CD4-positive, CD25-positive, alpha-beta regulatory T cell (primary cell): ENCODE measurements around the gene TMPRSS11F. TPM values are rescaled to one million over a fixed set of nuclear protein-coding genes. Genes with fewer than 3 reads are reported as not detected.
"Not testable (repeated sequence)": the region's sequence is repeated elsewhere in the genome, so short reads cannot be mapped to it uniquely, and the experiment has no call there.

ENCODE experiments used
- ATAC-seq, 2 donors: fragments of 150-1000 bp; cut with Tn5 transposase; one replicate each; pipeline ENCODE4 v1.10.0; 2021; ENCODE audit warnings: low read depth in 2 of 2, moderate number of reproducible peaks in 2 of 2, moderate library complexity in 1 of 2
- DNase-seq, 3 donors: peaks; one replicate each; pipeline versions ENCODE4 v3.0.0 to v3.0.0-alpha.2; 2012 to 2022; ENCODE audit warnings: mixed read lengths in 1 of 3
- H3K27ac ChIP-seq: one replicate; pipeline ENCODE4 v1.7.0; 2013; ENCODE audit warnings: mild to moderate bottlenecking, low read length; ENCODE audit not compliant: insufficient read depth, poor library complexity, severe bottlenecking
- H3K27me3 ChIP-seq: one replicate; pipeline ENCODE4 v1.7.0; 2013; ENCODE audit warnings: low read length; ENCODE audit not compliant: control insufficient read depth, insufficient read depth
- H3K36me3 ChIP-seq: one replicate; pipeline ENCODE4 v1.7.0; 2013; ENCODE audit warnings: mild to moderate bottlenecking, low read length, moderate library complexity; ENCODE audit not compliant: control insufficient read depth, insufficient read depth
- H3K4me1 ChIP-seq: 2 replicates; pipeline ENCODE4 v1.7.0; 2013; ENCODE audit warnings: mild to moderate bottlenecking, low read length; ENCODE audit not compliant: insufficient read depth, control insufficient read depth, poor library complexity, severe bottlenecking
- H3K4me3 ChIP-seq: one replicate; pipeline ENCODE4 v1.7.0; 2013; ENCODE audit warnings: low read depth, mild to moderate bottlenecking, low read length, moderate library complexity
- H3K9me3 ChIP-seq, 2 experiments: 1 replicate in 1 of 2; 2 replicates in 1 of 2; pipeline ENCODE4 v1.7.0; 2013; ENCODE audit warnings: low read length in 2 of 2, mild to moderate bottlenecking in 1 of 2, moderate library complexity in 1 of 2; ENCODE audit not compliant: control insufficient read depth in 2 of 2
- H3K27ac Mint-ChIP-seq, 3 donors: one replicate each; pipeline ENCODE4 v1.8.0; 2020 to 2022; ENCODE audit warnings: mild to moderate bottlenecking in 3 of 3, mixed read lengths in 3 of 3, moderate library complexity in 2 of 3
- H3K27me3 Mint-ChIP-seq: one replicate; pipeline ENCODE4 v1.8.0; 2022; ENCODE audit warnings: mild to moderate bottlenecking, mixed read lengths
- H3K36me3 Mint-ChIP-seq: one replicate; pipeline ENCODE4 v1.8.0; 2020; ENCODE audit warnings: mixed read lengths
- H3K4me1 Mint-ChIP-seq, 4 donors: one replicate each; pipeline ENCODE4 v1.8.0; 2020 to 2022; ENCODE audit warnings: mixed read lengths in 4 of 4, mild to moderate bottlenecking in 1 of 4
- H3K4me3 Mint-ChIP-seq, 4 donors: one replicate each; pipeline ENCODE4 v1.8.0; 2020 to 2022; ENCODE audit warnings: mild to moderate bottlenecking in 4 of 4, mixed read lengths in 4 of 4, moderate library complexity in 3 of 4
- H3K9me3 Mint-ChIP-seq, 7 donors: one replicate each; pipeline ENCODE4 v1.8.0; 2020 to 2022; ENCODE audit warnings: mixed read lengths in 7 of 7, mild to moderate bottlenecking in 3 of 7, moderate library complexity in 2 of 7
- polyA plus RNA-seq, 4 donors: library from polyadenylated mRNA; unstranded; fragments of 300-500 nt; fragmentation: Illumina TruSeq; gene quantifications; one replicate each; pipeline ENCODE4 v1.2.3, GENCODE V29; 2021
- total RNA-seq: library from RNA; stranded (reverse); gene quantifications from one replicate; pipeline ENCODE4 v1.2.3, GENCODE V29; 2022

TMPRSS11F gene
- total RNA-seq (not detected), polyA plus RNA-seq (not detected)

- Mint-ChIP-seq H3K27me3 (no peaks in the 10 kb centered on the region), H3K27ac (no peak within 1 kb of the TSS), H3K4me1 (no peaks in the 10 kb centered on the region), H3K4me3 (no peak within 1 kb of the TSS), H3K9me3 (peaks cover 0 to 15% (median 0%) of the 10 kb centered on the region in 7 donors), H3K36me3 (no peaks in the 10 kb centered on the region)
- H3K4me1 ChIP-seq, result no peaks in the 10 kb centered on the region
- H3K27ac ChIP-seq, result no peak within 1 kb of the TSS
- DNase-seq, result no peak
- no peaks in the 10 kb centered on the region for H3K27me3 ChIP-seq
- ATAC-seq, result no peak
- H3K36me3 ChIP-seq, result no peaks in the 10 kb centered on the region
- H3K4me3 ChIP-seq, result no peak within 1 kb of the TSS
- H3K9me3 ChIP-seq, result no peaks in the 10 kb centered on the region
Measured at GRCh38 chr4:68129793-68130192, at the start of gene TMPRSS11F. TMPRSS11F (minus strand) TSS chr4:68129869; CDS start chr4:68129820, 49 bp downstream.

- Histone ChIP-seq H3K27me3 (no peaks in the 10 kb centered on the region), H3K9me3 (no peaks in the 10 kb centered on the region), H3K4me3 (no peak overlapping the region), H3K27ac (no peak overlapping the region), H3K36me3 (no peaks in the 10 kb centered on the region), H3K4me1 (no peaks in the 10 kb centered on the region)
- no peak overlapping the region for H3K27ac Mint-ChIP-seq
- no peak for DNase-seq
- H3K9me3 Mint-ChIP-seq, result peaks cover 0 to 5% (median 0%) of the 10 kb centered on the region in 7 donors
- H3K27me3 Mint-ChIP-seq, result peaks cover 14% of the 10 kb centered on the region
- H3K4me1 Mint-ChIP-seq, result no peaks in the 10 kb centered on the region
- no peak overlapping the region for H3K4me3 Mint-ChIP-seq
- no peaks in the 10 kb centered on the region for H3K36me3 Mint-ChIP-seq
- ATAC-seq, result no peak
Measured at GRCh38 chr4:68176904-68177303, 47.2 kb upstream of the TMPRSS11F start.

DNA sequence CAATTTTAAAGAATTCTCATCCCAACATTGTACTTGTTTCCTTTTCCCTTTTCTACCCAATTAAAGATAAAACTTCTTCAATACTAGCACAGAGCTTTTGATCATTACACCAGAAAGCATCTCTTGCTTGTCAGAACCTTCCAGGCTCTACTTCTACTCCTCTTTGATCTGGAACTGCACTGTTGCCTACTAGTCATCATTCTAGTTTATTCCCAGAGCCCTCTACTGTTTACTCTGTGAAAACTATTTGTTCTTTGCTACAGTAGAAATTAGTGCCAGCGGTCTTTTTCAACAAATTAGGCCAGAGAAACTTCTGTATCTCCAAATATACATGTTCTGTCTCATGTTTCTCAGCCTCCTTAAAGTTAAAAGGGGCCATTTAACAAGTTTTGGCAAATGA, 46.8 kb upstream of the TMPRSS11F start:
- Mint-ChIP-seq H3K4me3 (no peak overlapping the region), H3K9me3 (peaks cover 0 to 5% (median 0%) of the 10 kb centered on the region in 7 donors), H3K4me1 (no peaks in the 10 kb centered on the region), H3K27ac (no peak overlapping the region), H3K36me3 (no peaks in the 10 kb centered on the region), H3K27me3 (peaks cover 14% of the 10 kb centered on the region)
- H3K27me3 ChIP-seq, result no peaks in the 10 kb centered on the region
- no peak overlapping the region for H3K4me3 ChIP-seq
- H3K27ac ChIP-seq, result no peak overlapping the region
- H3K9me3 ChIP-seq, result no peaks in the 10 kb centered on the region
- H3K4me1 ChIP-seq, result no peaks in the 10 kb centered on the region
- no peak for ATAC-seq
- no peaks in the 10 kb centered on the region for H3K36me3 ChIP-seq
- DNase-seq, result no peak

GRCh38 chr4:68175562-68176155, 46.0 kb upstream of the TMPRSS11F start:
- H3K9me3 ChIP-seq, result no peaks in the 10 kb centered on the region
- H3K4me3 ChIP-seq, result no peak overlapping the region
- H3K4me1 Mint-ChIP-seq, result no peaks in the 10 kb centered on the region
- no peaks in the 10 kb centered on the region for H3K36me3 ChIP-seq
- no peak for ATAC-seq
- peaks cover 0 to 5% (median 0%) of the 10 kb centered on the region in 7 donors for H3K9me3 Mint-ChIP-seq
- DNase-seq, result peak in 2 of 3 donors; percentile 20 to 56
- no peak overlapping the region for H3K4me3 Mint-ChIP-seq
- peaks cover 14% of the 10 kb centered on the region for H3K27me3 Mint-ChIP-seq
- H3K27ac ChIP-seq, result no peak overlapping the region
- no peaks in the 10 kb centered on the region for H3K27me3 ChIP-seq
- no peaks in the 10 kb centered on the region for H3K4me1 ChIP-seq
- H3K36me3 Mint-ChIP-seq, result no peaks in the 10 kb centered on the region
- no peak overlapping the region for H3K27ac Mint-ChIP-seq

GRCh38 chr4:68174389-68174788, 44.7 kb upstream of the TMPRSS11F start:
- not testable (repeated sequence) for H3K4me1 Mint-ChIP-seq, H3K4me3 ChIP-seq, H3K4me1 ChIP-seq, ATAC-seq, H3K27me3 ChIP-seq, H3K4me3 Mint-ChIP-seq, H3K36me3 Mint-ChIP-seq, H3K9me3 ChIP-seq, H3K9me3 Mint-ChIP-seq, DNase-seq, H3K27ac ChIP-seq, H3K27ac Mint-ChIP-seq, H3K36me3 ChIP-seq
- H3K27me3 Mint-ChIP-seq, result peaks cover 14% of the 10 kb centered on the region

GRCh38 chr4:68172147-68172546, 42.5 kb upstream of the TMPRSS11F start:
- not testable (repeated sequence) for H3K4me1 Mint-ChIP-seq

DNA sequence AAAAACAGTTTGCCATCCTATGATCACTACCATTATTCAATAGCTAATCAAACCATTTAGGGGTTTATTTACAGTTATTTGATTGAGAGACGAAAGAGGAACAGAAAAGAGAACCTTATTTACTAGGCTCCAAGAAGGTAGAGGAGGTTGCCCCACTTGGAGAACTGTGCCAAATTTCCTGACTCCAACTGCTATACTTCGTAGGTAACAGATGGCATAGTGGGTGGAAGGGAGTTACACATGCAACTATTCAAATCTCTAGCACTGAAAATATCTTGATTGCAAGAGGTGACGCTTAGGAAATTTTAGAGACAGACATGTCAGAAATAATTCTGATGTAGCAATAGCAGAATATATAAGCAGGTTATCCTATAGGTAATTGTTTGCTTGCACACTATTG, 38.0 kb upstream of the TMPRSS11F start:
- H3K4me3 Mint-ChIP-seq, result no peak overlapping the region
- Histone ChIP-seq H3K4me3 (no peak overlapping the region), H3K9me3 (no peaks in the 10 kb centered on the region), H3K4me1 (no peaks in the 10 kb centered on the region), H3K27me3 (no peaks in the 10 kb centered on the region), H3K36me3 (no peaks in the 10 kb centered on the region), H3K27ac (no peak overlapping the region)
- H3K36me3 Mint-ChIP-seq, result no peaks in the 10 kb centered on the region
- no peaks in the 10 kb centered on the region for H3K4me1 Mint-ChIP-seq
- ATAC-seq, result no peak
- DNase-seq, result no peak
- no peak overlapping the region for H3K27ac Mint-ChIP-seq
- H3K9me3 Mint-ChIP-seq, result peaks cover 0 to 2% (median 0%) of the 10 kb centered on the region in 7 donors
- peaks cover 7% of the 10 kb centered on the region for H3K27me3 Mint-ChIP-seq

More at GRCh38 chr4:68172147-68172546, 42.5 kb upstream of the TMPRSS11F start:
- ATAC-seq, H3K4me3 Mint-ChIP-seq, H3K27ac Mint-ChIP-seq, H3K27ac ChIP-seq, H3K4me1 ChIP-seq, H3K9me3 Mint-ChIP-seq, H3K4me3 ChIP-seq, H3K27me3 ChIP-seq, H3K36me3 ChIP-seq, DNase-seq, H3K9me3 ChIP-seq, H3K36me3 Mint-ChIP-seq: not testable (repeated sequence)
- peaks cover 19% of the 10 kb centered on the region for H3K27me3 Mint-ChIP-seq

GRCh38 chr4:68167166-68167565, 37.5 kb upstream of the TMPRSS11F start:
- DNase-seq (no peak), ATAC-seq (no peak)
- H3K4me1 Mint-ChIP-seq, result no peaks in the 10 kb centered on the region
- H3K27ac ChIP-seq, result no peak overlapping the region
- peaks cover 6% of the 10 kb centered on the region for H3K27me3 Mint-ChIP-seq
- no peak overlapping the region for H3K27ac Mint-ChIP-seq
- H3K4me3 Mint-ChIP-seq, result no peak overlapping the region
- no peaks in the 10 kb centered on the region for H3K9me3 ChIP-seq
- no peaks in the 10 kb centered on the region for H3K36me3 ChIP-seq
- H3K27me3 ChIP-seq, result no peaks in the 10 kb centered on the region
- no peaks in the 10 kb centered on the region for H3K4me1 ChIP-seq
- H3K9me3 Mint-ChIP-seq, result no peaks in the 10 kb centered on the region
- H3K36me3 Mint-ChIP-seq, result no peaks in the 10 kb centered on the region
- H3K4me3 ChIP-seq, result no peak overlapping the region
